GM08714 (cell line): ENCODE data around the gene TRAF1.
"Not testable (repeated sequence)": the region's sequence is repeated elsewhere in the genome, so short reads cannot be mapped to it uniquely, and the experiment has no call there.

Source experiments
- H3K4me3 ChIP-seq: fragments of 200-500 bp; sonication (Bioruptor generic); 2 replicates; pipeline ENCODE4 v1.5.1; 2014; ENCODE audit warnings: mild to moderate bottlenecking, low read length, inconsistent platforms
- ZNF274 ChIP-seq: IDR thresholded peaks from 2 replicates; pipeline ENCODE4 v1.6.1; 2012; ENCODE audit warnings: mild to moderate bottlenecking, low read depth, low read length

Gene TRAF1, protein sequence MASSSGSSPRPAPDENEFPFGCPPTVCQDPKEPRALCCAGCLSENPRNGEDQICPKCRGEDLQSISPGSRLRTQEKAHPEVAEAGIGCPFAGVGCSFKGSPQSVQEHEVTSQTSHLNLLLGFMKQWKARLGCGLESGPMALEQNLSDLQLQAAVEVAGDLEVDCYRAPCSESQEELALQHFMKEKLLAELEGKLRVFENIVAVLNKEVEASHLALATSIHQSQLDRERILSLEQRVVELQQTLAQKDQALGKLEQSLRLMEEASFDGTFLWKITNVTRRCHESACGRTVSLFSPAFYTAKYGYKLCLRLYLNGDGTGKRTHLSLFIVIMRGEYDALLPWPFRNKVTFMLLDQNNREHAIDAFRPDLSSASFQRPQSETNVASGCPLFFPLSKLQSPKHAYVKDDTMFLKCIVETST

DNA sequence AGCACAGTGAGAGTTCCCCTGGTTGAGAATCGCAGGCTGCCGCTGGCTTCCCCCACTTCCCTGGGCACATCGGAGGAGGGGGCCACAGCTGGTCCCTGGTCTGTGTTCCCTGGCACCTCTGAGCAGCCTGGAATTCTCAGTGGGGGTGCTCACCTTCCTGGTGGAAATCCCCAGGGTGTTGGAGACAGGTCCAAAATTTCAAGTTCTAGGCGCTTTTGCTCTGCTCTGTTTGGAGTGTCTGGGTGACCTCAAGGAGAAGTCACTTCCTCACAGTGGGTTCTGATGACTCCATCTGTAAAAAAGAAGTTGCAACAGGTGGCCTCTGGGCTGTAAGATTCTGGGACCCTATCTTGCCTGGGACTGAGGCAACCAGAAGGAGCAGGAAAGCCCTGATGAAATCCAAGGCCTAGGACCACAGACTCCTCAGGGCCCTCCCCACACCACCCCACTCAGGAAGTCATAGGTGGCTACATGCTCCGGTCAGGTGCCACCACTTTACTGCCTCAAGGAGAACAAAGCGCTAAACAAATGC is at the start of gene TRAF1:
TSS of gene TRAF1 (minus strand) at position 400 of the 532 bp plus-strand sequence. CDS start 721 bp downstream, outside the sequence.
- H3K4me3 ChIP-seq: peak within 1 kb of the TSS; percentile 82
- TF ChIP-seq ZNF274: no peak

GRCh38 chr9:120974921-120975320 is 48.3 kb upstream of the TRAF1 start:
- no peak overlapping the region for H3K4me3 ChIP-seq
- TF ChIP-seq ZNF274: no peak

- TF ChIP-seq ZNF274: no peak
- H3K4me3 ChIP-seq: no peak overlapping the region
Observed at GRCh38 chr9:120974181-120974580, 47.6 kb upstream of the TRAF1 start.

DNA sequence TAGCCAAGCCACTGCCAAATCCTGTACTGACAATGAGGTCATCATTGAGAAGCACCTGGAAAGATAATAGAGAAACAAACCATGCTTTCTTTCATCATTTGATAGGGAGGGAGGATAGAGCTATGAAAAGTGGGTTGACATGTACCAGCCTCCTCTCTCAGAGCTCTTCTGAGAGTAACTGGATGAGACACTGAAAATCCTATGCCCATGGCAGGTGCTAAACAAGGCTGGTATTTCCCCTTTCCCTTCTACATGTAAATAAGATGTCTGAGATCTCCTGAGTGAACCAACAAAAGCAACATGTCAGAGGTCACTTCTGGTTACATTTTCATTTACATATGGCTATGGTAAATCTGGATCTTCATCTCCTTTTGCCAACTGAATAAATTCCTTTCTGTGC is 45.3 kb upstream of the TRAF1 start:
- H3K4me3 ChIP-seq: no peak overlapping the region

GRCh38 chr9:120971471-120971870 is 44.9 kb upstream of the TRAF1 start:
- not testable (repeated sequence) for H3K4me3 ChIP-seq

More for the DNA sequence above, 45.3 kb upstream of the TRAF1 start:
- TF ChIP-seq ZNF274: no peak

DNA sequence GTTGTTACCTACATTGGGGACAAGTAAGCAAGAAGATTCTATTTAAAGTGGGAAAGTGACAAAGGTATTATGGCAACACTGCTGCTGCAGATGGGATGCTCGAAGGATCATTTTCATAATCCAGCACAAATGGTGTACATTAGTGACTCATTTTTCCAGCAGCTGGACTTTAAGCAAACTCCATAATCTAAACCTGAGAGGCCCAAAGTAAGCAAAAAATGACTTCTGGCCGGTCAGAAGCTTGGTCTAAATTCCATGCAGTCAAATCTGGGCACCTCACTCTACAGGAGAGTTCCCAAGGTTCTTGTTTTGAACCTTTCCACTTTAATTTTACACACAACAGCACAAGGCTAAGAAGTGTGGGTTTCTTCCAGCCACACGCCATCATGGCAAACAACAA is 43.6 kb upstream of the TRAF1 start:
- no peak overlapping the region for H3K4me3 ChIP-seq
- TF ChIP-seq ZNF274: no peak

GRCh38 chr9:120966013-120966369 is 39.4 kb upstream of the TRAF1 start:
- H3K4me3 ChIP-seq: no peak overlapping the region
- no peak for TF ChIP-seq ZNF274

DNA sequence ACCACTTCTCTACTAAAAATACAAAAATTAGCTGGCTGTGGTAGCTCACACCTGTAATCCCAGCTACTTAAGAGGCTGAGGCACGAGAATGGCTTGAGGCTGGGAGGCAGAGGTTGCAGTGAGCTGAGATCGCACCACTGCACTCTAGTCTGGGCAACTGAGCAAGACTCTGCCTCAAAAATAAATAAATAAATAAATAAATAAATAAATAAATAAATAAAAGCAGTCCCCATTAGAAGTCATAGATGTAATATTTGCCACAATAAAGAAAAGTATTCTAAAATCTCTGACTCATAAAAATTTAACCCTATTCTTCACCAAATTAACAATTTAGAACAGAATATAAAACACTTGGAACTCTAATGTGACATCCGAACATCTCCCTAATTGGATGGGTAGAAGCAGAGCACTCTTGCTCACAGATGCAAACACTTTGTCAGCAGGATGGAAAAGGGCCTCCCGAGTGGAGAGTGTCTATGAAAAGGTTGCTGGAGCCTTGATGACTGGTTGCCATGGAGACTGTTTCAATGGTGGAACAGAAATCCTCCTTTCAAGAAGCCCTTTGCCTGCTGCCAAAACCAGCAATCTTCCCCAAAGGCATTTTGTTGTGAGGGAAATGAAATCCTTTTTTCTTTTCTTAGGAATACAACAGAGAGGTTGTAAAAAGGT is 38.9 kb upstream of the TRAF1 start:
- no peak overlapping the region for H3K4me3 ChIP-seq
- TF ChIP-seq ZNF274: no peak

- H3K4me3 ChIP-seq: no peak overlapping the region
- no peak for TF ChIP-seq ZNF274
Observed at GRCh38 chr9:120961936-120962335, 35.3 kb upstream of the TRAF1 start.

GRCh38 chr9:120960001-120960400 is 33.4 kb upstream of the TRAF1 start:
- H3K4me3 ChIP-seq: no peak overlapping the region
- TF ChIP-seq ZNF274: no peak

- TF ChIP-seq ZNF274: no peak
- no peak overlapping the region for H3K4me3 ChIP-seq
Observed at GRCh38 chr9:120956862-120957261, 30.3 kb upstream of the TRAF1 start.

- no peak for TF ChIP-seq ZNF274
- H3K4me3 ChIP-seq: no peak overlapping the region
Observed at GRCh38 chr9:120951960-120952618, 25.5 kb upstream of the TRAF1 start.

DNA sequence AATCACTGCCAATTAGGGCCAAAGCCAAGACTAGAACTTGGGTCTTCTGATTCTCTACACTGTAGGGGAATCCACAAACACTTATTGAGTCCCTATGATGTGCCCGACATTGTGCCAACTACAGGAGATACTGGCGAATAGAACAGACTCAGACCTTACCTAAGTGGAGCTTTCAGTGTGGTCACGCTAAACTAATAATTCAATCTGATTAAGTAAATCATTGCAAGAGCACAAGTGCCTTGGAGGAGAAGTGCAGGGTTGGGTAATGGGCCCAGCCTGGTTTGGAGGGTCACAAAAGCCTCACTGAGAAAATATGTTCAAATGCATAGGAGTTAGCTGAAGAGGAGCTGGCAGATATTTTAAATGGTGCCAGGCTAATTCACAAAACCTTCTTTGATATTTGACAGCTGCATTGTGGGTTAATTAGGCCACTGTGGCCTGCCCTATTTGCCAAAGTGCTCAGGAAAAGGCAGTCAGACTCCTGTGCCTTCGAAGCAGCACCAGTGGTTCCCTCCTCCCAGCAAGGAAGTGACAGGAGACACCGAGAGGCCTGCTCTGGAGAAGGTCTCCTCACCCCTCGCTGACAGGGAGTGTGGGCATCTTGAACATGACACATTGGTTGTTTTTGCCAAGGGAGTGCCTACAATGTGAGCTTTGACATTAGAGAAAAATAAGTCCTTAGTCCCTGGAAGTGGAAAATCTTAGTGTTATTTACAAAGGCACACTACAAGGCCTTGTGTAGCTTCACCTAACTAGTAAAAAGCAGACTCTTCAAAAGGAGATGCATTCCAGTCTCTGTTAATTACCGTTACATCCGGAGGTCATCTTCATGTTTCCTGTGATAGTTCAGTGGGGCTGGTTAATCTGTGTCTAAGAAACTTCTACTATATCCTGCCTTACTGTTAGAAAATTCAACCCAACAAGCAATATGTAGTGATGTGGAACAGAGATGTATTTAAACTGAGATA is 24.1 kb upstream of the TRAF1 start:
- H3K4me3 ChIP-seq: no peak overlapping the region
- TF ChIP-seq ZNF274: no peak

DNA sequence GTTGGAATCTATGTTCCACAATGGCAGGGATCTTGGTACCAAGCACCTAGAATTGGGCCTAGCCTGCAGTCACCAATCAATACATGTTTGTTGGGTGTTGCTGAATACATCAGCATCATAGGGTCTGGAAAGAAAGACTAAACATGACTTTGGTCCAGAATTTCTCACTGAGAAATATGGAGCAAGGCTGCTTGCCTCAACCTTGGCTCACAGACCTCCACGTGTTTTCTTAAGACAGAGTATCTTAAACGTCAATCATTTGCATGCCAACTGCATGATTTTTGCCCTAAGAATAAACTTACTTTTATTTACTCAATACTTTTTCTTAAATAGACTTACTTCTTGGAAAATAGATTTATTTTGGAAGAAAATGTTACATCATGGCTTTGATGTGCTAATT is 22.7 kb upstream of the TRAF1 start:
- TF ChIP-seq ZNF274: no peak
- no peak overlapping the region for H3K4me3 ChIP-seq

DNA sequence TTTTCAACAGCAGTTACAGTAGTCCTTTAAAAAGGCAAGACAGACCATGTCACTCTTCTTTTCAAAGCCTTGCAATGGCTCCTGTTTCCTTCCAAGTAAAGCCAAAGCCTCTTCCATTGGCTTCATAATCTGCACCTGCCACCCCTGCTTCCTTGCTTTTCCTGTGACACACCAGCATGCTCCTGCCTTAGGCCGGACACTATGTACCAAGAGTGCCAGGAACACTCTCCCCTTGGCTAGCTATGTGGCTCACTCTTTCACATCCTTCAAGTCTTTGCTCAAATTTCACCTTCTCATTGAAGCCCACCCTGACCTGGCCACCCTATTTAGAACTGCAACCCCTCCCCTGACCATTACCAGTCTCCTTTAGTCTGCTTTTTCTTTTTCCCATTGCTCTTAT is 22.2 kb upstream of the TRAF1 start:
- no peak for TF ChIP-seq ZNF274
- H3K4me3 ChIP-seq: no peak overlapping the region
